SK-N-SH (cell line): Measurements from ENCODE around the gene THSD7A. TPM values are rescaled to one million over a fixed set of nuclear protein-coding genes. Genes with fewer than 3 reads are reported as not detected.

Source experiments
- CTCF ChIA-PET: fragments of 300-600, 350-600 bp; formaldehyde crosslinking; extraction: SDS; loops from one replicate; lab custom pipeline; 2021; lab: Yijun Ruan, JAX
- POLR2A ChIA-PET: fragments of 350-600 bp; sonication (Branson Sonifier 250); formaldehyde crosslinking; extraction: SDS; loops from one replicate; lab custom pipeline; 2020; ENCODE audit warnings: antibody characterized with exemption, inconsistent platforms; lab: Yijun Ruan, JAX
- DNase-seq: peaks from one replicate; pipeline ENCODE4 v3.0.0; 2012
- H2AFZ ChIP-seq: fragments of 200-600 bp; sonication (generic); 2 replicates; pipeline ENCODE4 v1.8.1; 2016; ENCODE audit warnings: antibody characterized with exemption, mild to moderate bottlenecking, low read depth
- H3F3A ChIP-seq: fragments of 200-600 bp; sonication (generic); replicated peaks from 2 replicates; pipeline ENCODE3; 2016; ENCODE audit warnings: antibody characterized with exemption, mild to moderate bottlenecking; ENCODE audit not compliant: insufficient read depth
- H3K27ac ChIP-seq, 2 experiments: fragments of 200-500 bp in 1 of 2; fragments of 200-600 bp in 1 of 2; sonication (Bioruptor generic) in 1 of 2; sonication (generic), shearing (Covaris generic) in 1 of 2; 2 replicates each; pipeline versions ENCODE4 v1.5.1 to v1.6.1; 2014 to 2016; ENCODE audit warnings: low read depth in 2 of 2, inconsistent platforms in 1 of 2, low read length in 1 of 2, mild to moderate bottlenecking in 1 of 2, mixed read lengths in 1 of 2
- H3K27me3 ChIP-seq: fragments of 200-600 bp; sonication (generic), shearing (Covaris generic); 2 replicates; pipeline ENCODE4 v1.6.1; 2016; ENCODE audit warnings: mixed run types; ENCODE audit not compliant: insufficient read depth
- H3K36me3 ChIP-seq, 2 experiments: fragments of 200-500 bp in 1 of 2; fragments of 200-600 bp in 1 of 2; sonication (Bioruptor generic) in 1 of 2; sonication (generic) in 1 of 2; replicated peaks in 1 of 2; 2 replicates each; pipeline versions ENCODE3 to v1.5.1; 2014 to 2016; ENCODE audit warnings: low read length in 1 of 2, mild to moderate bottlenecking in 1 of 2; ENCODE audit not compliant: insufficient read depth in 2 of 2, control insufficient read depth in 1 of 2
- H3K4me1 ChIP-seq, 2 experiments: fragments of 200-500 bp in 1 of 2; fragments of 200-600 bp in 1 of 2; sonication (Bioruptor generic) in 1 of 2; sonication (generic), shearing (Covaris generic) in 1 of 2; 2 replicates each; pipeline versions ENCODE4 v1.5.1 to v1.6.1; 2014 to 2016; ENCODE audit warnings: low read depth in 1 of 2, low read length in 1 of 2, mixed run types in 1 of 2; ENCODE audit not compliant: insufficient read depth in 2 of 2, control insufficient read depth in 1 of 2
- H3K4me2 ChIP-seq: fragments of 200-600 bp; sonication (generic), shearing (Covaris generic); 2 replicates; pipeline ENCODE4 v1.6.1; 2017; ENCODE audit warnings: mixed run types
- H3K4me3 ChIP-seq, 2 experiments: fragments of 200-500 bp in 1 of 2; fragments of 200-600 bp in 1 of 2; sonication (Bioruptor generic) in 1 of 2; sonication (generic), shearing (Covaris generic) in 1 of 2; 2 replicates each; pipeline versions ENCODE4 v1.5.1 to v1.8.1; 2014 to 2016; ENCODE audit warnings: low read depth in 2 of 2, inconsistent platforms in 1 of 2, low read length in 1 of 2, mild to moderate bottlenecking in 1 of 2, mixed read lengths in 1 of 2, moderate library complexity in 1 of 2
- H3K79me2 ChIP-seq: fragments of 200-600 bp; sonication (generic); 2 replicates; pipeline ENCODE4 v1.8.1; 2017; ENCODE audit warnings: mild to moderate bottlenecking; ENCODE audit not compliant: insufficient read depth
- H3K9ac ChIP-seq: fragments of 200-600 bp; sonication (generic); 2 replicates; pipeline ENCODE4 v1.6.1; 2017; ENCODE audit warnings: mixed run types
- H3K9me2 ChIP-seq: fragments of 200-600 bp; sonication (generic); 2 replicates; pipeline ENCODE4 v1.6.1; 2017; ENCODE audit warnings: mixed run types
- H3K9me3 ChIP-seq: fragments of 200-600 bp; sonication (generic); 2 replicates; pipeline ENCODE4 v1.6.1; 2017; ENCODE audit warnings: mixed run types, mild to moderate bottlenecking, moderate library complexity
- H4K20me1 ChIP-seq: fragments of 200-600 bp; sonication (generic); 2 replicates; pipeline ENCODE4 v1.6.1; 2017; ENCODE audit warnings: mild to moderate bottlenecking, mixed run types; ENCODE audit not compliant: insufficient read depth
- CHD2 ChIP-seq: fragments of 150-350 bp; IDR thresholded peaks from 2 replicates; pipeline ENCODE4 v1.6.1; 2018; ENCODE audit warnings: low read length; ENCODE audit not compliant: partially characterized antibody
- CTCF ChIP-seq: fragments of 200-600 bp; sonication (generic); IDR thresholded peaks from 2 replicates; pipeline ENCODE4 v1.6.1; 2017; ENCODE audit warnings: antibody characterized with exemption, mild to moderate bottlenecking, moderate library complexity
- EP300 ChIP-seq, 2 experiments: IDR thresholded peaks; 2 replicates each; pipeline versions ENCODE4 v1.4.0 to v1.6.1; 2012; ENCODE audit warnings: borderline replicate concordance in 1 of 2, low read depth in 1 of 2, low read length in 1 of 2
- FOXM1 ChIP-seq: IDR thresholded peaks from 2 replicates; pipeline ENCODE4 v1.4.0; 2012; ENCODE audit warnings: low read depth, mild to moderate bottlenecking
- GATA2 ChIP-seq: sonication (generic); formaldehyde crosslinking; IDR thresholded peaks from 2 replicates; pipeline ENCODE4 v1.5.0; 2020; ENCODE audit warnings: mild to moderate bottlenecking, missing genetic modification reagents
- JUND ChIP-seq: IDR thresholded peaks from 2 replicates; pipeline ENCODE4 v1.4.0; 2012
- NFIC ChIP-seq: IDR thresholded peaks from 2 replicates; pipeline ENCODE4 v1.4.0; 2012; ENCODE audit warnings: borderline replicate concordance
- PBX3 ChIP-seq: IDR thresholded peaks from 2 replicates; pipeline ENCODE4; 2012
- REST ChIP-seq: IDR thresholded peaks from 2 replicates; pipeline ENCODE4 v1.6.1; 2012; ENCODE audit warnings: mild to moderate bottlenecking, low read depth, low read length, moderate library complexity
- RFX5 ChIP-seq: IDR thresholded peaks from 2 replicates; pipeline ENCODE4 v1.6.1; 2012; ENCODE audit warnings: mild to moderate bottlenecking, improper control_type of control experiment, low read length
- RXRA ChIP-seq: IDR thresholded peaks from 2 replicates; pipeline ENCODE4 v1.4.0; 2012; ENCODE audit warnings: low read depth, mild to moderate bottlenecking, borderline replicate concordance
- SMC3 ChIP-seq: IDR thresholded peaks from 2 replicates; pipeline ENCODE4 v1.6.1; 2012; ENCODE audit warnings: low read depth, low read length, improper control_type of control experiment
- TAF1 ChIP-seq: IDR thresholded peaks from 2 replicates; pipeline ENCODE4 v1.6.1; 2012; ENCODE audit warnings: low read depth, mild to moderate bottlenecking, low read length, moderate library complexity, borderline replicate concordance
- TEAD4 ChIP-seq: IDR thresholded peaks from 2 replicates; pipeline ENCODE4 v1.4.0; 2012; ENCODE audit warnings: mild to moderate bottlenecking, borderline replicate concordance; ENCODE audit not compliant: insufficient read depth
- USF1 ChIP-seq: IDR thresholded peaks from 2 replicates; pipeline ENCODE4 v1.4.0; 2012; ENCODE audit warnings: low read depth, borderline replicate concordance
- USF2 ChIP-seq: fragments of 150-350 bp; IDR thresholded peaks from 2 replicates; pipeline ENCODE4 v1.6.1; 2017; ENCODE audit warnings: antibody characterized with exemption, low read length, low read depth, borderline replicate concordance
- YY1 ChIP-seq: IDR thresholded peaks from 2 replicates; pipeline ENCODE4 v1.4.0; 2012; ENCODE audit warnings: low read depth, mild to moderate bottlenecking
- ZBTB33 ChIP-seq: IDR thresholded peaks from 2 replicates; pipeline ENCODE4 v1.4.0; 2012; ENCODE audit warnings: low read depth, borderline replicate concordance
- WGBS: methylation state at CpG from one replicate; pipeline ENCODE4 v1.1.6; 2017; ENCODE audit warnings: low lambda C conversion rate; 5-methylcytosine and 5-hydroxymethylcytosine counted together
- polyA plus RNA-seq, 3 experiments: library from polyadenylated mRNA; depleted of rRNA; stranded (reverse); fragments of >200 nt; gene quantifications; 2 replicates each; pipeline ENCODE4 v1.2.3, GENCODE V29; 2012

The THSD7A gene
- polyA plus RNA-seq, 1 of the 3 experiments (the other 2 are of a cell fraction), result 0.16 TPM

- H3K79me2 ChIP-seq, result no peaks in the 10 kb centered on the region
- H3K9me3 ChIP-seq, result no peaks in the 10 kb centered on the region
- H4K20me1 ChIP-seq, result no peaks in the 10 kb centered on the region
- H2AFZ ChIP-seq, result no peak overlapping the region
- no peak overlapping the region for H3K9ac ChIP-seq
- H3K4me2 ChIP-seq, result no peak overlapping the region
- TF ChIP-seq RFX5 (no peak), CHD2 (no peak), USF1 (no peak), EP300 (IDR thresholded peaks at IDR 0.05; ENCODE audit: borderline replicate concordance in 1 of 2, low read depth in 1 of 2, low read length in 1 of 2) (no peak), RXRA (no peak), USF2 (no peak), SMC3 (no peak), REST (no peak), NFIC (no peak), CTCF (no peak), PBX3 (no peak), ZBTB33 (no peak), GATA2 (CRISPR knock-in tag) (no peak), TEAD4 (no peak), TAF1 (no peak), JUND (no peak), YY1 (no peak), FOXM1 (no peak)
- WGBS, result 54% methylated on average over 4 of the region's 4 CpGs
- H3K27ac ChIP-seq, result no peak overlapping the region
- H3K36me3 ChIP-seq, result no peaks in the 10 kb centered on the region
- no peaks in the 10 kb centered on the region; a peak in 1 of 4 replicates for H3K4me1 ChIP-seq
- H3K4me3 ChIP-seq, result no peak overlapping the region
- H3K27me3 ChIP-seq, result no peaks in the 10 kb centered on the region
- ChIA-PET POLR2A (no interaction called here), CTCF (no interaction called here)
- no peaks in the 10 kb centered on the region for H3K9me2 ChIP-seq
- no peak for DNase-seq
- no peaks in the 10 kb centered on the region for H3F3A ChIP-seq
Measured at GRCh38 chr7:11335947-11336346, 496.1 kb downstream of the THSD7A start.
